SK-N-SH treated with all-trans-retinoic acid at 6 μM for 48 hours (cell line): ENCODE results near the gene CAPN8.

Source experiments
- ATAC-seq: fragments of 200-7000 bp; cut with Tn5 transposase; 3 replicates; pipeline ENCODE4 v1.9.1; 2020; ENCODE audit warnings: mild to moderate bottlenecking, moderate library complexity
- ARNTL ChIP-seq: fragments of 450-650 bp; formaldehyde crosslinking; IDR thresholded peaks from 2 replicates; pipeline ENCODE4 v1.5.0; 2020; ENCODE audit warnings: low read depth, mild to moderate bottlenecking, moderate library complexity, borderline replicate concordance
- BACH2 ChIP-seq: fragments of 250-450 bp; sonication (Bioruptor Pico); IDR thresholded peaks from 2 replicates; pipeline ENCODE4 v1.9.0; 2021; ENCODE audit warnings: mild to moderate bottlenecking, borderline replicate concordance
- ESRRG ChIP-seq: fragments of 250-450 bp; sonication (Bioruptor Pico); IDR thresholded peaks from 2 replicates; pipeline ENCODE4 v1.6.1; 2021; ENCODE audit warnings: mild to moderate bottlenecking
- GLIS3 ChIP-seq: fragments of 250-450 bp; sonication (Bioruptor Pico); IDR thresholded peaks from 2 replicates; pipeline ENCODE4 v1.5.0; 2020; ENCODE audit warnings: mild to moderate bottlenecking, moderate library complexity
- ISL1 ChIP-seq: fragments of 250-450 bp; sonication (Bioruptor Pico); IDR thresholded peaks from 2 replicates; pipeline ENCODE4 v2.1.2; 2022; ENCODE audit warnings: mild to moderate bottlenecking, moderate library complexity
- OSR1 ChIP-seq: fragments of 250-450 bp; sonication (Bioruptor Pico); IDR thresholded peaks from 2 replicates; pipeline ENCODE4 v1.8.0; 2022; ENCODE audit warnings: moderate library complexity, mild to moderate bottlenecking, inconsistent platforms
- PPARA ChIP-seq: fragments of 250-450 bp; sonication (Bioruptor Pico); IDR thresholded peaks from 2 replicates; pipeline ENCODE4 v1.5.0; 2020; ENCODE audit warnings: mild to moderate bottlenecking, borderline replicate concordance
- SNAI2 ChIP-seq: fragments of 250-450 bp; sonication (Bioruptor Pico); IDR thresholded peaks from 2 replicates; pipeline ENCODE4 v1.5.0; 2020; ENCODE audit warnings: mild to moderate bottlenecking, moderate library complexity
- TCF4 ChIP-seq: fragments of 250-450 bp; sonication (Bioruptor Pico); IDR thresholded peaks from 2 replicates; pipeline ENCODE4 v1.8.0; 2021; ENCODE audit warnings: mild to moderate bottlenecking, moderate library complexity, borderline replicate concordance
- TOX ChIP-seq: fragments of 250-450 bp; sonication (Bioruptor Pico); IDR thresholded peaks from 2 replicates; pipeline ENCODE4 v1.8.0; 2021; ENCODE audit warnings: mild to moderate bottlenecking, moderate library complexity, borderline replicate concordance
- ZC3H10 ChIP-seq: fragments of 250-450 bp; sonication (Bioruptor Pico); IDR thresholded peaks from 2 replicates; pipeline ENCODE4 v1.5.1; 2021; ENCODE audit warnings: mild to moderate bottlenecking, moderate library complexity
- ZFP3 ChIP-seq: fragments of 250-450 bp; sonication (Bioruptor Pico); IDR thresholded peaks from 2 replicates; pipeline ENCODE4 v1.5.0; 2020; ENCODE audit warnings: mild to moderate bottlenecking, moderate library complexity
- ZFP30 ChIP-seq: fragments of 450-650 bp; formaldehyde crosslinking; IDR thresholded peaks from 2 replicates; pipeline ENCODE4 v1.5.0; 2022; ENCODE audit warnings: mild to moderate bottlenecking, moderate library complexity
- ZNF565 ChIP-seq: fragments of 450-650 bp; formaldehyde crosslinking; conservative IDR thresholded peaks from 2 replicates; pipeline ENCODE4 v1.5.0; 2020; ENCODE audit warnings: low read depth, mild to moderate bottlenecking, moderate library complexity
- ZNF70 ChIP-seq: fragments of 450-650 bp; formaldehyde crosslinking; IDR thresholded peaks from 2 replicates; pipeline ENCODE4 v1.5.0; 2020; ENCODE audit warnings: mild to moderate bottlenecking, moderate library complexity
- ZNF8 ChIP-seq: fragments of 450-650 bp; formaldehyde crosslinking; IDR thresholded peaks from 2 replicates; pipeline ENCODE4 v1.5.0; 2020; ENCODE audit warnings: mild to moderate bottlenecking, moderate library complexity
- TF ChIP-seq, protein P1 (sequence below): fragments of 250-450 bp; sonication (Bioruptor Pico); IDR thresholded peaks from 2 replicates; pipeline ENCODE4 v1.8.0; 2020; ENCODE audit warnings: mild to moderate bottlenecking, moderate library complexity, borderline replicate concordance
- TF ChIP-seq, protein P2 (sequence below): fragments of 250-450 bp; sonication (Bioruptor Pico); IDR thresholded peaks from 2 replicates; pipeline ENCODE4 v1.8.0; 2021; ENCODE audit warnings: low read depth, mild to moderate bottlenecking, moderate library complexity, borderline replicate concordance
- TF ChIP-seq, protein P3 (sequence below): fragments of 250-450 bp; sonication (Bioruptor Pico); IDR thresholded peaks from 2 replicates; pipeline ENCODE4 v1.5.0; 2020; ENCODE audit warnings: mild to moderate bottlenecking, moderate library complexity
- TF ChIP-seq, protein P4 (sequence below): fragments of 250-450 bp; sonication (Bioruptor Pico); IDR thresholded peaks from 2 replicates; pipeline ENCODE4 v1.5.1; 2020; ENCODE audit warnings: low read depth, mild to moderate bottlenecking, moderate library complexity
- TF ChIP-seq, protein P5 (sequence below): fragments of 250-450 bp; sonication (Bioruptor Pico); IDR thresholded peaks from 2 replicates; pipeline ENCODE4 v1.5.1; 2021; ENCODE audit warnings: mild to moderate bottlenecking, moderate library complexity

CAPN8 gene

DNA sequence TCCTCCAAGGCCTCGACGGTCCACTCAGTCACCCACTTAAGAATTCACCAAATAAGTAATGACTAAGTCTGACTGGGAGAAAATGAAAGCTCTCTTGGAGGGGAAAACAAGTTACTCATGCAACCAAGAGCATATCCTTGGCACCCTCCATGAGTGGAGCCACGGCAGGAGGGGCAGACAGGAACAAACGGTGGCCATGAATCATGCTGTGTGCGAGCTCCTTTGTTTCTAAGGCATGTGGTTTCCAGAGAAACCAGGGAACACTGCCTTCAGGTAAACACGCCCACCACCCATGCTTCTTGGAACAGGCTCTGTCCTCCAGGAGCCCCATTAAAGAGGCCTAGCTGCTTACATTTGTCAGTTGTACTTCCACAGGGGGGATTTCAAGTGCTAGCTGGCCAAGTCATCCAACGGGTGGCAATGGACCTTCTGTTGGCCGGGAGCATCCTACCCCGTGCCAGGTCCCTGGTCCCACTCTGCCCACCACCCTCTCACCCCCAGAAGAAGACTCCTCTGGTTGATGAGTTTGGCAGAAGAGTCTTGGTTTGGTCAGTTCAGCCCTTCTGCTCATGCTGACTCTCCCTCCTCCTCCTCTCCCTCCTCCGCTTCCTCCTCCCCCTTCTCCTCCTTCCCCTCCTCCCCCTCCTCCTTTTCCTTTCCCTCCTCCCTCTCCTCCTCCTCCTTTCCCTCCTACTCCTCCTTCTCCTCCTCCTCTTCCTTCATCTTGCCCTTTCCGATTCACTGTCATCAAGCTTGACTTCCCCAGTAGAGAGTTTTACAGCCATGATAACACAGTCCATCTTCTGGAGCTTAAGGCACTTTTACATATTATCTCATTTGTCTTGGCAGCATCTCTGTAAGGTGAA lies 164.7 kb downstream of the CAPN8 start:
- ATAC-seq: peak; percentile 78
- no peak for TF ChIP-seq ZNF70 (CRISPR knock-in tag)
- no peak for TF ChIP-seq GLIS3
- TF ChIP-seq PPARA (CRISPR knock-in tag): no peak
- TF ChIP-seq ISL1 (CRISPR knock-in tag): no peak
- TF ChIP-seq, protein P1, sequence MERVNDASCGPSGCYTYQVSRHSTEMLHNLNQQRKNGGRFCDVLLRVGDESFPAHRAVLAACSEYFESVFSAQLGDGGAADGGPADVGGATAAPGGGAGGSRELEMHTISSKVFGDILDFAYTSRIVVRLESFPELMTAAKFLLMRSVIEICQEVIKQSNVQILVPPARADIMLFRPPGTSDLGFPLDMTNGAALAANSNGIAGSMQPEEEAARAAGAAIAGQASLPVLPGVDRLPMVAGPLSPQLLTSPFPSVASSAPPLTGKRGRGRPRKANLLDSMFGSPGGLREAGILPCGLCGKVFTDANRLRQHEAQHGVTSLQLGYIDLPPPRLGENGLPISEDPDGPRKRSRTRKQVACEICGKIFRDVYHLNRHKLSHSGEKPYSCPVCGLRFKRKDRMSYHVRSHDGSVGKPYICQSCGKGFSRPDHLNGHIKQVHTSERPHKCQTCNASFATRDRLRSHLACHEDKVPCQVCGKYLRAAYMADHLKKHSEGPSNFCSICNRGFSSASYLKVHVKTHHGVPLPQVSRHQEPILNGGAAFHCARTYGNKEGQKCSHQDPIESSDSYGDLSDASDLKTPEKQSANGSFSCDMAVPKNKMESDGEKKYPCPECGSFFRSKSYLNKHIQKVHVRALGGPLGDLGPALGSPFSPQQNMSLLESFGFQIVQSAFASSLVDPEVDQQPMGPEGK (CRISPR knock-in tag): no peak
- TF ChIP-seq ZC3H10 (CRISPR knock-in tag): no peak
- TF ChIP-seq, protein P2, sequence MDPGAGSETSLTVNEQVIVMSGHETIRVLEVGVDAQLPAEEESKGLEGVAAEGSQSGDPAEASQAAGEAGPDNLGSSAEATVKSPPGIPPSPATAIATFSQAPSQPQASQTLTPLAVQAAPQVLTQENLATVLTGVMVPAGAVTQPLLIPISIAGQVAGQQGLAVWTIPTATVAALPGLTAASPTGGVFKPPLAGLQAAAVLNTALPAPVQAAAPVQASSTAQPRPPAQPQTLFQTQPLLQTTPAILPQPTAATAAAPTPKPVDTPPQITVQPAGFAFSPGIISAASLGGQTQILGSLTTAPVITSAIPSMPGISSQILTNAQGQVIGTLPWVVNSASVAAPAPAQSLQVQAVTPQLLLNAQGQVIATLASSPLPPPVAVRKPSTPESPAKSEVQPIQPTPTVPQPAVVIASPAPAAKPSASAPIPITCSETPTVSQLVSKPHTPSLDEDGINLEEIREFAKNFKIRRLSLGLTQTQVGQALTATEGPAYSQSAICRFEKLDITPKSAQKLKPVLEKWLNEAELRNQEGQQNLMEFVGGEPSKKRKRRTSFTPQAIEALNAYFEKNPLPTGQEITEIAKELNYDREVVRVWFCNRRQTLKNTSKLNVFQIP (CRISPR knock-in tag): no peak
- TF ChIP-seq, protein P3, sequence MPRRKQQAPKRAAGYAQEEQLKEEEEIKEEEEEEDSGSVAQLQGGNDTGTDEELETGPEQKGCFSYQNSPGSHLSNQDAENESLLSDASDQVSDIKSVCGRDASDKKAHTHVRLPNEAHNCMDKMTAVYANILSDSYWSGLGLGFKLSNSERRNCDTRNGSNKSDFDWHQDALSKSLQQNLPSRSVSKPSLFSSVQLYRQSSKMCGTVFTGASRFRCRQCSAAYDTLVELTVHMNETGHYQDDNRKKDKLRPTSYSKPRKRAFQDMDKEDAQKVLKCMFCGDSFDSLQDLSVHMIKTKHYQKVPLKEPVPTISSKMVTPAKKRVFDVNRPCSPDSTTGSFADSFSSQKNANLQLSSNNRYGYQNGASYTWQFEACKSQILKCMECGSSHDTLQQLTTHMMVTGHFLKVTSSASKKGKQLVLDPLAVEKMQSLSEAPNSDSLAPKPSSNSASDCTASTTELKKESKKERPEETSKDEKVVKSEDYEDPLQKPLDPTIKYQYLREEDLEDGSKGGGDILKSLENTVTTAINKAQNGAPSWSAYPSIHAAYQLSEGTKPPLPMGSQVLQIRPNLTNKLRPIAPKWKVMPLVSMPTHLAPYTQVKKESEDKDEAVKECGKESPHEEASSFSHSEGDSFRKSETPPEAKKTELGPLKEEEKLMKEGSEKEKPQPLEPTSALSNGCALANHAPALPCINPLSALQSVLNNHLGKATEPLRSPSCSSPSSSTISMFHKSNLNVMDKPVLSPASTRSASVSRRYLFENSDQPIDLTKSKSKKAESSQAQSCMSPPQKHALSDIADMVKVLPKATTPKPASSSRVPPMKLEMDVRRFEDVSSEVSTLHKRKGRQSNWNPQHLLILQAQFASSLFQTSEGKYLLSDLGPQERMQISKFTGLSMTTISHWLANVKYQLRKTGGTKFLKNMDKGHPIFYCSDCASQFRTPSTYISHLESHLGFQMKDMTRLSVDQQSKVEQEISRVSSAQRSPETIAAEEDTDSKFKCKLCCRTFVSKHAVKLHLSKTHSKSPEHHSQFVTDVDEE (CRISPR knock-in tag): no peak
- TF ChIP-seq TOX (CRISPR knock-in tag): no peak
- TF ChIP-seq ESRRG (CRISPR knock-in tag): no peak
- TF ChIP-seq ZNF8 (CRISPR knock-in tag): no peak
- TF ChIP-seq ARNTL (CRISPR knock-in tag): no peak
- TF ChIP-seq TCF4 (CRISPR knock-in tag): no peak
- TF ChIP-seq ZFP30 (CRISPR knock-in tag): no peak
- TF ChIP-seq SNAI2 (CRISPR knock-in tag): no peak
- TF ChIP-seq, all 23 proteins: peak for 0

DNA sequence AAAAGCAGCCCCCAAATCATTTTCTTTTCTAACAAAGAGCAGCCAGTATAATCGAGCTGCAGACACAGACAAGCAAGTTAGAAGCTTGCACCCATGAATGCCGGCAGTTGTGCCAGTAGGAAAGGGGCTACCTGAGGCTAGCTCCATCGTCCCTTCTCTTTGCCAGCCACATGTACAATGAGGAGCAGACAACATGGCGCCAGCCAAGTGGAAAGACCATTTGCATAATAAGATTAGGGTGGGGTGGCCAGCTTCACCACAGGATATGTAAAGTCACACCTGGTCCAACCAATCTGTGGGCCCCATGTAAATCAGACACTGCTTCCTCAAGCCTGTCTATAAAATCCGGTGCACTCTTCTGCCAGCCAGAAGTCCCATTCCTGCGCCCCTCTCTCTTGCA lies 168.6 kb downstream of the CAPN8 start:
- ATAC-seq: no peak
- TF ChIP-seq GLIS3 (no peak), ZNF8 (CRISPR knock-in tag) (no peak), ISL1 (CRISPR knock-in tag) (no peak), OSR1 (no peak), TOX (CRISPR knock-in tag) (no peak), ZFP3 (CRISPR knock-in tag) (no peak), ARNTL (CRISPR knock-in tag) (no peak), ZFP30 (CRISPR knock-in tag) (no peak), ZNF70 (CRISPR knock-in tag) (no peak), ZNF565 (no peak), BACH2 (no peak), TCF4 (CRISPR knock-in tag) (no peak)
- TF ChIP-seq, protein P1 (CRISPR knock-in tag): no peak
- TF ChIP-seq, protein P4, sequence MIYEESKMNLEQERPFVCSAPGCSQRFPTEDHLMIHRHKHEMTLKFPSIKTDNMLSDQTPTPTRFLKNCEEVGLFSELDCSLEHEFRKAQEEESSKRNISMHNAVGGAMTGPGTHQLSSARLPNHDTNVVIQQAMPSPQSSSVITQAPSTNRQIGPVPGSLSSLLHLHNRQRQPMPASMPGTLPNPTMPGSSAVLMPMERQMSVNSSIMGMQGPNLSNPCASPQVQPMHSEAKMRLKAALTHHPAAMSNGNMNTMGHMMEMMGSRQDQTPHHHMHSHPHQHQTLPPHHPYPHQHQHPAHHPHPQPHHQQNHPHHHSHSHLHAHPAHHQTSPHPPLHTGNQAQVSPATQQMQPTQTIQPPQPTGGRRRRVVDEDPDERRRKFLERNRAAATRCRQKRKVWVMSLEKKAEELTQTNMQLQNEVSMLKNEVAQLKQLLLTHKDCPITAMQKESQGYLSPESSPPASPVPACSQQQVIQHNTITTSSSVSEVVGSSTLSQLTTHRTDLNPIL (CRISPR knock-in tag): no peak
- TF ChIP-seq, protein P2 (CRISPR knock-in tag): no peak
- TF ChIP-seq, protein P5, sequence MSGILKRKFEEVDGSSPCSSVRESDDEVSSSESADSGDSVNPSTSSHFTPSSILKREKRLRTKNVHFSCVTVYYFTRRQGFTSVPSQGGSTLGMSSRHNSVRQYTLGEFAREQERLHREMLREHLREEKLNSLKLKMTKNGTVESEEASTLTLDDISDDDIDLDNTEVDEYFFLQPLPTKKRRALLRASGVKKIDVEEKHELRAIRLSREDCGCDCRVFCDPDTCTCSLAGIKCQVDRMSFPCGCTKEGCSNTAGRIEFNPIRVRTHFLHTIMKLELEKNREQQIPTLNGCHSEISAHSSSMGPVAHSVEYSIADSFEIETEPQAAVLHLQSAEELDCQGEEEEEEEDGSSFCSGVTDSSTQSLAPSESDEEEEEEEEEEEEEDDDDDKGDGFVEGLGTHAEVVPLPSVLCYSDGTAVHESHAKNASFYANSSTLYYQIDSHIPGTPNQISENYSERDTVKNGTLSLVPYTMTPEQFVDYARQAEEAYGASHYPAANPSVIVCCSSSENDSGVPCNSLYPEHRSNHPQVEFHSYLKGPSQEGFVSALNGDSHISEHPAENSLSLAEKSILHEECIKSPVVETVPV (CRISPR knock-in tag): no peak
- TF ChIP-seq, protein P3 (CRISPR knock-in tag): no peak
